HG03139 (cell line): Measurements from ENCODE around the gene RBM27.
"Not testable (repeated sequence)": the region's sequence is repeated elsewhere in the genome, so short reads cannot be mapped to it uniquely, and the experiment has no call there.

ENCODE experiments used
- ATAC-seq: cut with Tn5 transposase; IDR thresholded peaks from one replicate; pipeline ENCODE4 v1.9.1; 2021; ENCODE audit not compliant: unreplicated experiment

The RBM27 gene

DNA sequence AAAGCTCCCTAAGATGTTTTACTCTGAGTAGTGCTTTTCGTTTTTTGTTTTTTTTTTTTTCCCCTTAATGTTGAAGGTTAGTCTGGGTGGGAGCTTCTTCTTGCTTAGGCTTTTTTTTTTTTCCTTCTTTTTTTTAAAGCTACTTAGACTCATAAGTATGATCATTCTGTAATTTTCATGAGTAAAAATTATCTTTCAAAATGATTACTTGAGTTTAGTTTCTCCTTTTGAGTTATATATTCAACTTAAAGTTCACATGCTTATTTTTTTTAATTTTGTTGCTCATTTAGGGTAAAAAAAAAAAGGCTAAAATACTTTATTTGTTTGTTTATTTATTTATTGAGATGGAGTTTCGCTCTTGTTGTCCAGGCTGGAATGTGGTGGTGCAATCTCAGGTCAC, 2.9 kb downstream of the RBM27 start:
- ATAC-seq, result no peak

DNA sequence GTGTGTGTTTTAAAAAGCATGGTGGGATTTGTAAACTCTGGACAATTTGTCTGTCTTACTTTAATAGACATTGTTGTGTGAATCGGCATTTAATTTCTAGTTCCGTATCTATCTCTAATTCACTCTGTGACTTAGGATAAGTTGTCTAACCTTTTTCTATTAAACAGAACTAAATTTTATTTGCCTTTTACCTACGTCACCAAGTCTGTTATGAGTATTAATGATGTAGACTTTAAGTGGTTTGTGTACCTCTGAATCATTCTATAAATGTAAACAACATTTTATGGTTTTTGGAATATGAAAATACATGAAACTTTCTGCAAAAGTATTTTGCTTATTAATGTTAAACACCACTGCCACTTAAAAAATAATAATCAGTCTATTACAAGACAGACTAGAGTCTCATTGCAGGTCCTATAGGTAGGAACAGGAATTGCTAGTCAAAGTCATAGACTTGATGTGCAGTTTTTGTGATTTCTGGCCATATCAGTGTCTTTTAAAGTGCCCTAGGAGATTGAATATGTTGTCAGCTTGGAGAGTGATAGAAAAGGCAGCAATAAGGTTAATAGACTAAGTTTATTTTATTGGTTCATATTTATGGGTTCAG, 5.6 kb downstream of the RBM27 start:
- ATAC-seq, result no peak

GRCh38 chr5:146209714-146210113, 6.3 kb downstream of the RBM27 start:
- ATAC-seq, result no peak

GRCh38 chr5:146210810-146211209, 7.4 kb downstream of the RBM27 start:
- ATAC-seq, result not testable (repeated sequence)

DNA sequence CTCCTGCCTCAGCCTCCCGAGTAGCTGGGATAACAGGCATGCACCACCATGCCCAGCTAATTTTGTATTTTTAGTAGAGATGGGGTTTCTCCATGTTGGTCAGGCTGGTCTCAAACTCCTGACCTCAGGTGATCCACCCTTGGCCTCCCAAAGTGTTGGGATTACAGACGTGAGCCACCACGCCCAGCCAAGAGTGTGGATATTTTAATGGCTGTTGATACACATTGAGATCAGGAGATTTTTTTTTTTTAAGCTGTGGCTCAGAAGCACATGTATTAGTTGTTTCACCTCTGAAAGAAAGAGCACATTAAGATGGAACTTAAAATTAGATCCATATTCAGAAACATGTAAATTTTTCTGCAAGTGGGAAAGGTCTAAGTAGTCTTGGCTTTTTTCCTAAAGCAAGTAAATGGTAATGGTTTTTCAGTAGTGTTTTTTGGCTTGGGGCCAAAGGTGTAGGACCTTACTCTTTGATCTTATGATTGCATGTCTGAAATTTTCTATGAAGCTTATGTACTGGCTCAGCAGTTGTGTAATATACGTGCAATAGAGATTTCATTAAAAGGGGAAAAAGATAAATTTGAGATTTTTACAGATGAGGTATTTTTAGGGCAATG, 9.9 kb downstream of the RBM27 start:
- no peak for ATAC-seq

DNA sequence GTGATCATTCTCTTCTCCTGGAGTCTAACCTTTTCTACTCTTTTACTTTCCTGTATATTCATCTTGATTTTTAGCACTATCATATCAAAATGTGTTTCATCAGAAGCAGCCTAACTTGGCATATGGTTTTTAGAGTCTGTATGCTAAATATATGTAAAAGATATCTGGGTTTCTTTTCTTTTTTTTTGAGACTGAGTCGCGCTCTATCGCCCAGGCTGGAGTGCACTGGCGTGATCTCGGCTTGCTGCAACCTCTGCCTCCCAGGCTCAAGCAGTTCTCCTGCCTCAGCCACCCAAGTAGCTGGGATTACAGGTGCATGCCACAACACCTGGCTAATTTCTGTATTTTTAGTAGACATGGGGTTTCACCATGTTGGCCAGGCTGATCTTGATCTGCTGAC, 11.5 kb downstream of the RBM27 start:
- not testable (repeated sequence) for ATAC-seq

GRCh38 chr5:146218168-146218567, 14.8 kb downstream of the RBM27 start:
- no peak for ATAC-seq

DNA sequence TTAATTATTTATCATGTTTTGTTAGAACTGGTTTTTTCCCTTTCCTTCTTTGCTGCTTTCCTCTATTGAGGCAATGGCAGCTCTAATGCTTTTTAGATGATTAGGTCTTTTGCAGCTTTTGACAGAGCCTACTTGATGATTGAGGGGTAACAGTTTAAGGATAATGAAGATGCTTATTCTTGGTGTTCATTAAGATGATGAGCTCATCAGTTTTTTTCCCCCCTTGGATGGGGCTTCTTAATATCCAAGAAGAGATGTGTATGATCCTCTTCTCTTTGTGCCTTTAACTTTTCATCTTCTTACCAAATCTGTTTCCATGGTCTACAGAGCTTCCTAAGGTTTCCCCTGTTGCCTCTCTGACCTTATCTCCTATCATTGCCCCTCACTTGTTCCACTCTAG, 15.8 kb downstream of the RBM27 start:
- ATAC-seq, result no peak

DNA sequence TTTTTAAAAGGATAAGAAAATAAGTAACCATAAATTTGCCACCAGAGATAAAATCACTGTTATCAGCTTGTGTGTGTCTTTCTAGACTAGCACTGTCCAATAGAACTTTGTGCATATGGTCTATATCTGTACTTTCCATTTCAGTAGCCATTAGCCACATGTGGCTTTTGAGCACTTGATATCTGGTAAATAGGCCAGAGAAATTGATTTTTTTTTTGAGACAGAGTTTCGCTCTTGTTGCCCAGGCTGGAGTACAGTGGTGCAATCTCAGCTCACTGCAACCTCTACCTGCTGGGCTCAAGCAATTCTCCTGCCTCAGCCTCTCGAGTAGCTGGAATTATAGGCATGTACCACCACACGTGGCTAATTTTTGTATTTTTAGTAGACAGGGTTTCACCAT, 17.8 kb downstream of the RBM27 start:
- ATAC-seq, result no peak

- ATAC-seq, result no peak
Measured at GRCh38 chr5:146222005-146222404, 18.6 kb downstream of the RBM27 start.

DNA sequence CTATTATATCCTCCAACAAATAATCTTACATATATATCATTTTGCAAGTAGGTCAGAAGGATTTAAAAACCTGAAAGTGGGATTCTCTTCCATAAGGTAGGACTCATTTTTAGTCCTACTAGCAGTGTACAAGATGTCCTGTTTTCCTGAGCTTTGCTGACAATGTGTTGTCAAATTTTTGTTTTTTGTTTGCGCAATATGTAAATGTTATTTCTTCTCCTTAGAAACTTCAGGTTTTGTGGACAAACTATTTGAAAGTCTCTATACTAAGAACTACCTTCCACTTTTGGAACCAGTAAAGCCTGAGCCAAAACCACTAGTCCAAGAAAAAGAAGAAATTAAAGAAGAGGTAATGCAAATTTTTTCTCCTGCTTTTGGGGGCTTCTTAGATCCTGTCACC, 19.8 kb downstream of the RBM27 start:
- ATAC-seq, result no peak

DNA sequence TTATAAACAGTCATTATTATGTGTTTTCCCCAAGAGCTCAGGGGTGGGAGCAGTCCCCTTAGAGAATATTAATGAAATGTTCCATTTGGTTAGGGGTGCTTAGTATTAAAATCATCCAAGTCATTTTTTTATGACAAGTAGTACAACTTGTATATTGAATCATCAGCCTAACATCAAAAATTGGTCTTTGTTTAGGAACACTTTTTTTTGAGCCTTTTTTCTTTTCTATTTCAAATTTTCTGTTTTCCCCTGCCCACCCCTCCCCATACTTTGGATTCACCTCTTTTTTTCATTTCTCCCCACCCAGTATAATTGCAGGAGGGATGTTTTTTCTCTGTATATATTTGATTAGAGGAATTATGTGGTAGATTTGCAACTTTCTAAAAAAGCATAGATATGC, 25.8 kb downstream of the RBM27 start:
- no peak for ATAC-seq

- ATAC-seq, result no peak
Measured at GRCh38 chr5:146232223-146232622, 28.8 kb downstream of the RBM27 start.

DNA sequence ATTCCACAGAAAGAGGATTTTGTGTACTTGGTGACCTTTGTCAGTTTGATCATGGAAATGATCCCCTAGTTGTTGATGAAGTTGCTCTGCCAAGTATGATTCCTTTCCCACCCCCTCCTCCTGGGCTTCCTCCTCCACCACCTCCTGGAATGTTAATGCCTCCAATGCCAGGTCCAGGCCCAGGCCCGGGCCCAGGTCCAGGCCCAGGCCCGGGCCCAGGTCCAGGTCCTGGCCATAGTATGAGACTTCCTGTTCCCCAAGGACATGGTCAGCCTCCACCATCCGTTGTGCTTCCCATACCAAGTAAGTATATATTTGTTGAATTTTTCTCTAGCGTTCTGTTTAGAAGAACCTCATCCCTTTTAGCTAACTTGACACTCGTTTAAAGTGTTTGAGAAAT, 30.0 kb downstream of the RBM27 start:
- no peak for ATAC-seq

- peak; percentile 77 for ATAC-seq
Measured at GRCh38 chr5:146238973-146239372, 35.6 kb downstream of the RBM27 start.

- ATAC-seq, result no peak
Measured at GRCh38 chr5:146240951-146241350, 37.5 kb downstream of the RBM27 start.

GRCh38 chr5:146243247-146243646, 39.8 kb downstream of the RBM27 start:
- ATAC-seq, result no peak

DNA sequence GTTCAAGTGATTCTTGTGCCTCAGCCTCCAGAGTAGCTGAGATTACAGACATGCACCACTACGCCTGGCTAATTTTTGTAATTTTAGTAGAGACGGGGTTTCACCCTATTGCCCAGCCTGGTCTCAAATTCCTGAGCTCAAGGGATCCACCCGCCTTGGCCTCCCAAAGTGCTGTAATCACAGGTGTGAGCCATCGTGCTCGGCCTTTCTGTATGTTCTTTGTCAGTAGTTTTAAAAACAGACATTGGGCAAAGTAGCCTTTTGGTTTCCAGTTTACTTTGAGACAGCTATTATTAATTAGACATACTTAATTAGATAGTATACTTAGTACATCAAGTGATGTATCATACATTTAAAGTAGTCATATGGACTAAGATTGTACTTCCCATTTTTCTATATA, 45.2 kb downstream of the RBM27 start:
- no peak for ATAC-seq

GRCh38 chr5:146249801-146250200, 46.4 kb downstream of the RBM27 start:
- ATAC-seq, result peak; percentile 55
